GM06990 (cell line): ENCODE measurements around the gene IFNL2.

Experiments
- DNase-seq: peaks from one replicate; pipeline ENCODE4 v3.0.0-alpha.2; 2011; ENCODE audit not compliant: insufficient read length; ENCODE audit errors: extremely low read depth
- H3K27me3 ChIP-seq: replicated peaks from 2 replicates; pipeline ENCODE4 v1.6.0; 2011; ENCODE audit warnings: low read length; ENCODE audit not compliant: control insufficient read depth, insufficient read depth
- H3K36me3 ChIP-seq: 2 replicates; pipeline ENCODE4 v1.5.1; 2011; ENCODE audit warnings: low read length; ENCODE audit not compliant: control insufficient read depth, insufficient read depth
- H3K4me3 ChIP-seq: replicated peaks from 2 replicates; pipeline ENCODE4 v1.5.1; 2011; ENCODE audit warnings: low read depth, mild to moderate bottlenecking, control low read depth, low read length
- TF ChIP-seq, protein P1 (sequence below): IDR thresholded peaks from 2 replicates; pipeline ENCODE4 v1.5.1; 2011; ENCODE audit warnings: low read length, control low read depth, mild to moderate bottlenecking, inconsistent platforms; ENCODE audit not compliant: insufficient read depth, poor library complexity, severe bottlenecking

The IFNL2 gene

DNA sequence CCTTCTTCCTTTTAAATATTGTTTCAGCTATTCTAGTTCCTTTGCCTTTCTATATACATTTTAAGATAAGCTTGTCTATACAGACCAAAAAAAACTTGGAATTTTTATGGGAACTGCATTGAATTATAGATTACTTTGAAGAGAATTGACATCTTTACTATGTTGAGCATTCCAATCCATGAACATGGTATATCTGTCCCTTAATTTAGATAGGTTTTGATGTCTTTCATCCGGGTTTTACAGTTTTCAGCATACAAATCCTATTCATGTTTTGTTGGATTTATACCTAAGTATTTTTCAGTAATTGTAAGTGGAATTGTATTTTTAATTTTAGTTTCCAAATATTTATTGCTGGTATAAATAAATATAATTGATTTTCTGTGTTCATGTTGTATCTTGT lies 15.8 kb downstream of the IFNL2 start:
- DNase-seq = no peak
- TF ChIP-seq, protein P1, sequence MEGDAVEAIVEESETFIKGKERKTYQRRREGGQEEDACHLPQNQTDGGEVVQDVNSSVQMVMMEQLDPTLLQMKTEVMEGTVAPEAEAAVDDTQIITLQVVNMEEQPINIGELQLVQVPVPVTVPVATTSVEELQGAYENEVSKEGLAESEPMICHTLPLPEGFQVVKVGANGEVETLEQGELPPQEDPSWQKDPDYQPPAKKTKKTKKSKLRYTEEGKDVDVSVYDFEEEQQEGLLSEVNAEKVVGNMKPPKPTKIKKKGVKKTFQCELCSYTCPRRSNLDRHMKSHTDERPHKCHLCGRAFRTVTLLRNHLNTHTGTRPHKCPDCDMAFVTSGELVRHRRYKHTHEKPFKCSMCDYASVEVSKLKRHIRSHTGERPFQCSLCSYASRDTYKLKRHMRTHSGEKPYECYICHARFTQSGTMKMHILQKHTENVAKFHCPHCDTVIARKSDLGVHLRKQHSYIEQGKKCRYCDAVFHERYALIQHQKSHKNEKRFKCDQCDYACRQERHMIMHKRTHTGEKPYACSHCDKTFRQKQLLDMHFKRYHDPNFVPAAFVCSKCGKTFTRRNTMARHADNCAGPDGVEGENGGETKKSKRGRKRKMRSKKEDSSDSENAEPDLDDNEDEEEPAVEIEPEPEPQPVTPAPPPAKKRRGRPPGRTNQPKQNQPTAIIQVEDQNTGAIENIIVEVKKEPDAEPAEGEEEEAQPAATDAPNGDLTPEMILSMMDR = no peak

DNA sequence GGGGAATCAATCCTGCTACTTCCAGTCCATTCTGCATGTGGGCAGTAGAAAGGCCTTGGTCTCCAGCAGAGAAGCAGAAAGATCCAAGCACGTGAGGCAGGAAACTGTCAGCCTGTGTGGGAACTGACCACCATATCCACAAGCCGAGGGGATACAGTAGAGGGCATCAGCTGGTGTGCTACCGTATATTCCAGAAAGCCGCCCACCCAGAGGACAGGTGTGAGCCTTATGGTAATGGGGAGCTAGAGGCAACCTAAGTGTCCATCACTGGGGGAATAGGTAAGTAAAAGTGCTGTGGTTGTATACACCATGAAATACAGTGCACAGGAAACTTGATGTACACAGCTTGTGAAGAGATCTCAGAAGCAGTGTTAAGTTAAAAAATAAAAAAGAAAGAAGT lies 25.2 kb downstream of the IFNL2 start:
- TF ChIP-seq, protein P1 = no peak
- no peaks in the 10 kb centered on the region for H3K27me3 ChIP-seq
- no peak for DNase-seq
- H3K4me3 ChIP-seq = no peak overlapping the region
- H3K36me3 ChIP-seq = no peaks in the 10 kb centered on the region

More for the DNA sequence above, 15.8 kb downstream of the IFNL2 start:
- H3K4me3 ChIP-seq = no peak overlapping the region
- no peaks in the 10 kb centered on the region for H3K36me3 ChIP-seq
- no peaks in the 10 kb centered on the region for H3K27me3 ChIP-seq

DNA sequence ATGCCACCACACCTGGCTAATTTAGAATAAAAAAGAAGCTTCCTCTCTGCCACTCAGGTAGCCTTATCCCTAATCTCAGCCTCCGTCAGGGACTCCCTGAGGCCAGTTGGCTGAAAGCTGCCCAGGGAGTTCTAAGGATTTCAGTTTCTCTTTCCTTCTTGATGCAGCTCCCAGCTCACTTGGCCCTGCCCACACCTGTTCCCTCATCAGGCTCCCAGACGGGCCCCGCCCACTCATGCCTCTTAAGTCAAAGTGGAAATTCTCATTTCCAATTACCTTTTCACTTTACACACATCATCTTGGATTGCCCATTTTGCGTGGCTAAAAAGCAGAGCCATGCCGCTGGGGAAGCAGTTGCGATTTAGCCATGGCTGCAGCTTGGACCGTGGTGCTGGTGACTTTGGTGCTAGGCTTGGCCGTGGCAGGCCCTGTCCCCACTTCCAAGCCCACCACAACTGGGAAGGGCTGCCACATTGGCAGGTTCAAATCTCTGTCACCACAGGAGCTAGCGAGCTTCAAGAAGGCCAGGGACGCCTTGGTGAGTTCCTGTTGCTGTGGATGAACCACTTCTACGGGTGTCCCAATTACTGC lies 28.0 kb downstream of the IFNL2 start, which contains the start of gene IFNL1:
IFNL1 (plus strand) TSS at position 353 of the 591 bp plus-strand sequence; CDS start at position 368, 15 bp downstream.
- no peak for DNase-seq
- Histone ChIP-seq H3K27me3 (no peaks in the 10 kb centered on the region), H3K36me3 (no peaks in the 10 kb centered on the region), H3K4me3 (no peak within 1 kb of the TSS)
- TF ChIP-seq, protein P1 = no peak

DNA sequence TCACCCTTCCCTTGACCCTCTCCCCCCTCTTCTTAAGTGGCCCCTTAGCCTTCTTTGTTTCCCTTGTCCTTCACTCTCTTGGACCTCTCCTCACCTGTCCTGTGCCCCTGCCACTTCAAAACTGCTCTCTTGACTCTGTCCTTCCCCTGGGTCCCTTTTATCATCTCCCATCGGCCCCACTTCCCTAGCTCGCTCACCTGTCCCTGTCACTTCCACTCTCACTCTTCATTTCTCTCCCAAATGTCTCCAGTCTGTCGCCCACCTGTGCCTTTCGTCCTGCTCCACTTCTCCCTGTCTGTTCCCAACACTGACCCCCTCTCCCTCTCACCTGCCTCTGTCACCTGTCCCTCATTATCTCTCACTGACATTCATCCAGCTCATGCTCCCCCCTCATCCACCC lies 28.7 kb downstream of the IFNL2 start:
- H3K27me3 ChIP-seq = no peaks in the 10 kb centered on the region
- TF ChIP-seq, protein P1 = no peak
- H3K4me3 ChIP-seq = no peak overlapping the region
- DNase-seq = no peak
- H3K36me3 ChIP-seq = no peaks in the 10 kb centered on the region

DNA sequence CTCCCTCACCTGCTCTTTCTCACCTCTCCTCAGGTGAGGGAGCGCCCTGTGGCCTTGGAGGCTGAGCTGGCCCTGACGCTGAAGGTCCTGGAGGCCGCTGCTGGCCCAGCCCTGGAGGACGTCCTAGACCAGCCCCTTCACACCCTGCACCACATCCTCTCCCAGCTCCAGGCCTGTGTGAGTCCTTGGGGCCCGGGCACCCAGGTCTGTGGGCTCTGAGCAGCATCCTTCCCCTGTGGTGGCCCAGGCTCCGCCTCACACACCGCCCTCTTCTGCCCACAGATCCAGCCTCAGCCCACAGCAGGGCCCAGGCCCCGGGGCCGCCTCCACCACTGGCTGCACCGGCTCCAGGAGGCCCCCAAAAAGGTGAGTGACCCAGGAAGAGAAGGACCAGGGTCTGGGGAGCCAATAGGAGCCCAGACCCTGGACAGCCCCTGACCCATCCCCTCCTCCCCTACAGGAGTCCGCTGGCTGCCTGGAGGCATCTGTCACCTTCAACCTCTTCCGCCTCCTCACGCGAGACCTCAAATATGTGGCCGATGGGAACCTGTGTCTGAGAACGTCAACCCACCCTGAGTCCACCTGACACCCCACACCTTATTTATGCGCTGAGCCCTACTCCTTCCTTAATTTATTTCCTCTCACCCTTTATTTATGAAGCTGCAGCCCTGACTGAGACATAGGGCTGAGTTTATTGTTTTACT lies 29.9 kb downstream of the IFNL2 start:
- TF ChIP-seq, protein P1 = no peak

More for the DNA sequence above, 29.9 kb downstream of the IFNL2 start:
- Histone ChIP-seq H3K27me3 (no peaks in the 10 kb centered on the region), H3K4me3 (no peak overlapping the region), H3K36me3 (no peaks in the 10 kb centered on the region)
- DNase-seq = no peak
